ENCODE results near the gene NME4.

The NME4 gene

GRCh38 chr16:442976-443375, 46.0 kb downstream of the NME4 start:
- H3K9me3 Mint-ChIP-seq: no peaks in the 10 kb centered on the region
- H3K36me3 Mint-ChIP-seq (ENCODE audit: low read depth): peaks cover 19% of the 10 kb centered on the region
- peaks cover 2% of the 10 kb centered on the region for H3K4me1 Mint-ChIP-seq (ENCODE audit: low read depth)
- no peak overlapping the region for H3K4me3 Mint-ChIP-seq
- H3K27ac Mint-ChIP-seq: no peak overlapping the region
- no peaks in the 10 kb centered on the region for H3K27me3 Mint-ChIP-seq
- no peak for DNase-seq

GRCh38 chr16:444027-444426, 47.0 kb downstream of the NME4 start:
- no peak for DNase-seq
- Mint-ChIP-seq H3K4me3 (no peak overlapping the region), H3K27ac (no peak overlapping the region), H3K36me3 (ENCODE audit: low read depth) (peaks cover 19% of the 10 kb centered on the region), H3K9me3 (no peaks in the 10 kb centered on the region), H3K4me1 (ENCODE audit: low read depth) (peaks cover 2% of the 10 kb centered on the region), H3K27me3 (no peaks in the 10 kb centered on the region)

- no peaks in the 10 kb centered on the region for H3K27me3 Mint-ChIP-seq
- DNase-seq: no peak
- no peaks in the 10 kb centered on the region for H3K4me1 Mint-ChIP-seq (ENCODE audit: low read depth)
- H3K4me3 Mint-ChIP-seq: no peak overlapping the region
- H3K36me3 Mint-ChIP-seq (ENCODE audit: low read depth): peaks cover 15% of the 10 kb centered on the region
- no peaks in the 10 kb centered on the region for H3K9me3 Mint-ChIP-seq
- no peak overlapping the region for H3K27ac Mint-ChIP-seq
Measured at GRCh38 chr16:445566-445965, 48.6 kb downstream of the NME4 start.

All from activated T-cell treated with anti-CD3 and anti-CD28 coated beads, Interleukin-2, amount 50 U/mL, for 24 hours (primary cell).